Activated CD4-positive, alpha-beta T cell treated with anti-CD3 and anti-CD28 coated beads, Interleukin-2, amount 50 U/mL, for 16 hours (primary cell): ENCODE data around the gene STK17A.
"Not testable (repeated sequence)": the region's sequence is repeated elsewhere in the genome, so short reads cannot be mapped to it uniquely, and the experiment has no call there.

Experiments used
- DNase-seq: peaks from one replicate; pipeline ENCODE4 v3.0.0-alpha.2; 2020

STK17A gene

DNA sequence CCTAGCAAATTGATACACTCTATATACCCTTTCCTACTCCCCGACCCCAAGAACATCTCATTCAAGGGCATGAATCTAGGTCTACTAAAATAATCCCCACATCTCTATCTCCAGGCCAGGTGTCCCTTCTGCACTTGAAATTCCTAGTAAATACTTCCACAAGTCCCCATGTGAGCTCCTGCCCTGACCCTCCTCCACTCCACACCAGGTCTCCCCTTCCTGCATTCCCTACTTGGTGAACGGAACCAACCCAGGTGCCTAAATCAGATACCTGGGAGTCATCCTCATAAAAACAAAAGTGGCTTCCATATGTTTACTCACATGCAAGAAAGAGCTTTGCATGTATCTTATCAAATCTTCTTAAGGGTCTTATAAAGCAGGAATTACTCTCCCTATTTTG, 77.2 kb downstream of the STK17A start:
- no peak for DNase-seq

DNA sequence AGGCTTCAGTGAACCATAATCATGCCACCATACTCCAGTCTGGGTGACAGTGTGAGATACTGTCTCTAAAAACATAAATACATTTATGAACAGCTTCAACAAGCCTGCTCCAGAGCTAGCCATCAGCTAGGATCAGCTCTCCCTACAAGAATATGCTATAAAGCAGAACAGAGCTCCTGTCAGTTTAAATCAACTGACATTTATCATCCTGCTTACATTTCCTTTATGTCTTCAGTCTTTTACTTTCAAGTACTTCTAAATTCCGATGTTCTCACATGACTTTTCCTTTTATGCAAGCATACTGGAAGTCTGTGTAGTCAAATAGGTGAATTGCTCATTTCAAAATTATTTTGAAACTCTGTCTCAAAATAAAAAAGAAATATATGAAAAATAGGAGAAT, 81.8 kb downstream of the STK17A start:
- DNase-seq, result no peak

DNA sequence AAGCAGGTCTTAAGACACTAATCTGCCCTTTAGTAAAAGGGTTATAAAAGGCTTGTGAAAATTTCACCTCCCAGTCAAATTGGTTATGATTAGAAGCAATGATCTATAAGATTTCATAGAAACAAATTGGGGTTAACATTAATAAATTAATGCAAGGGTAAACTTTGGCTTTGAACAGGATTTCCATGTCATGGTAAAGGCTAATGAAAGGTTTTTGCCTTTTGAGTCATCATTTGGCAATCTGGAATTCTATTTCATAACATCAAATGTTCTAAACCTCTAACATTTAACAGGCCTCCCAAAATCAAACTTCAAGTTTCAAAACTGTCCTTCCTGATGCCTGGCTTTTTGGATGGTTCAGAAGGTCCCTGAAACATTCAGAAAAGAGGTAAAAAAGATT, 84.0 kb downstream of the STK17A start:
- no peak for DNase-seq

- no peak for DNase-seq
These were observed 85.1 kb downstream of the STK17A start for GRCh38 chr7:43668035-43668434.

GRCh38 chr7:43669286-43670081, 86.6 kb downstream of the STK17A start:
- peak; percentile 80 for DNase-seq

DNA sequence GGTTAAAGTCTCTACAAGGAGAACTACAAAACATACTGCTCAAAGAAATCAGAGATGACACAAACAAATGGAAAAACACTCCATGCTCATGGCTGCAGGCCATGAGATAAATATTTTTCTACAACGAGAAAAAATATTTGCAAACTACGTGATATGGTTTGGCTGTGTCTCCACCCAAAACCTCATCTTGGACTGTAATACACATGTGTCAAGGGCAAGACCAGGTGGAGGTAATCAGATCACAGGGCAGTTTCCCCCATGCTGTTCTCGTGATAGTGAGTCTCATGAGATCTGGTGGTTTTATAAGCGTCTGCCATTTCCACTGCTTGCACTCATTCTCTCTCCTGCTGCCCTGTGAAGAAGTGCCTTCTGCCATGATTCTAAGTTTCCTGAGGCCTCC, 88.6 kb downstream of the STK17A start:
- no peak for DNase-seq

- not testable (repeated sequence) for DNase-seq
These were observed 90.5 kb downstream of the STK17A start for GRCh38 chr7:43673243-43673976.

- DNase-seq, result no peak
These were observed 91.9 kb downstream of the STK17A start for GRCh38 chr7:43674559-43675436.
